Astrocyte (in vitro differentiated cells and primary cell): ENCODE measurements around the gene RGS16. TPM values are rescaled to one million over a fixed set of nuclear protein-coding genes. Genes with fewer than 3 reads are reported as not detected.

Source experiments
- DNase-seq: peaks from one replicate; pipeline ENCODE4 v3.0.0-alpha.2; 2010; ENCODE audit warnings: low read depth
- FAIRE-seq: peaks from 2 replicates; lab custom pipeline; 2011; peaks lifted over from hg19 to GRCh38; lab: Jason Lieb, UNC
- H2AFZ ChIP-seq: 2 replicates; pipeline ENCODE4 v1.6.0; 2012; ENCODE audit warnings: low read depth, low read length, inconsistent platforms
- H3K27ac ChIP-seq: 2 replicates; pipeline ENCODE4 v1.5.1; 2011; ENCODE audit warnings: low read depth, low read length, inconsistent platforms
- H3K27me3 ChIP-seq: 2 replicates; pipeline ENCODE4 v1.6.0; 2011; ENCODE audit warnings: low read length, inconsistent platforms; ENCODE audit not compliant: insufficient read depth
- H3K36me3 ChIP-seq: 2 replicates; pipeline ENCODE4 v1.5.1; 2011; ENCODE audit warnings: low read length, inconsistent platforms; ENCODE audit not compliant: insufficient read depth
- H3K4me1 ChIP-seq: 2 replicates; pipeline ENCODE4 v1.5.1; 2011; ENCODE audit warnings: low read length, inconsistent platforms; ENCODE audit not compliant: insufficient read depth
- H3K4me2 ChIP-seq: 2 replicates; pipeline ENCODE4 v1.6.0; 2012; ENCODE audit warnings: low read length, inconsistent platforms
- H3K4me3 ChIP-seq: 2 replicates; pipeline ENCODE4 v1.5.1; 2011; ENCODE audit warnings: low read depth, mild to moderate bottlenecking, low read length, inconsistent platforms; ENCODE audit not compliant: insufficient read depth
- H3K79me2 ChIP-seq: 2 replicates; pipeline ENCODE4 v1.6.0; 2012; ENCODE audit warnings: mild to moderate bottlenecking, low read length, inconsistent platforms; ENCODE audit not compliant: insufficient read depth
- H3K9ac ChIP-seq: 2 replicates; pipeline ENCODE4 v1.6.0; 2012; ENCODE audit warnings: mild to moderate bottlenecking, low read length, inconsistent platforms
- H3K9me3 ChIP-seq: 2 replicates; pipeline ENCODE4 v1.5.1; 2012; ENCODE audit warnings: low read depth, mild to moderate bottlenecking, low read length, inconsistent platforms; ENCODE audit not compliant: insufficient read depth
- H4K20me1 ChIP-seq: 2 replicates; pipeline ENCODE4 v1.6.0; 2012; ENCODE audit warnings: low read length, inconsistent platforms; ENCODE audit not compliant: insufficient read depth
- H3K27ac Mint-ChIP-seq: one replicate; pipeline ENCODE4 v1.8.0; 2021; ENCODE audit warnings: mild to moderate bottlenecking, mixed read lengths; ENCODE audit not compliant: unreplicated experiment
- H3K27me3 Mint-ChIP-seq: one replicate; pipeline ENCODE4 v1.8.0; 2021; ENCODE audit warnings: low read depth, mixed read lengths; ENCODE audit not compliant: unreplicated experiment
- H3K36me3 Mint-ChIP-seq: one replicate; pipeline ENCODE4 v1.8.0; 2021; ENCODE audit warnings: low read depth, mixed read lengths; ENCODE audit not compliant: unreplicated experiment
- H3K4me1 Mint-ChIP-seq: one replicate; pipeline ENCODE4 v1.8.0; 2021; ENCODE audit warnings: low read depth, mixed read lengths; ENCODE audit not compliant: unreplicated experiment
- H3K4me3 Mint-ChIP-seq: one replicate; pipeline ENCODE4 v1.8.0; 2021; ENCODE audit warnings: mild to moderate bottlenecking, moderate library complexity, mixed read lengths; ENCODE audit not compliant: unreplicated experiment
- H3K9me3 Mint-ChIP-seq: one replicate; pipeline ENCODE4 v1.8.0; 2021; ENCODE audit warnings: mild to moderate bottlenecking, mixed read lengths; ENCODE audit not compliant: unreplicated experiment
- EZH2 ChIP-seq: IDR thresholded peaks from 2 replicates; pipeline ENCODE4 v1.6.1; 2012; ENCODE audit warnings: mild to moderate bottlenecking, low read length, inconsistent platforms; ENCODE audit not compliant: insufficient read depth
- total RNA-seq: library from RNA; stranded (reverse); gene quantifications from 2 replicates; pipeline ENCODE4 v1.2.1, GENCODE V29; 2021
- TF ChIP-seq, protein P1 (sequence below): IDR thresholded peaks from 2 replicates; pipeline ENCODE4 v1.5.1; 2011; ENCODE audit warnings: low read depth, mild to moderate bottlenecking, inconsistent platforms, low read length, moderate library complexity; ENCODE audit not compliant: insufficient read depth

Gene RGS16
- total RNA-seq, 1 donor from 2014 or later, result 4.3 TPM

DNA sequence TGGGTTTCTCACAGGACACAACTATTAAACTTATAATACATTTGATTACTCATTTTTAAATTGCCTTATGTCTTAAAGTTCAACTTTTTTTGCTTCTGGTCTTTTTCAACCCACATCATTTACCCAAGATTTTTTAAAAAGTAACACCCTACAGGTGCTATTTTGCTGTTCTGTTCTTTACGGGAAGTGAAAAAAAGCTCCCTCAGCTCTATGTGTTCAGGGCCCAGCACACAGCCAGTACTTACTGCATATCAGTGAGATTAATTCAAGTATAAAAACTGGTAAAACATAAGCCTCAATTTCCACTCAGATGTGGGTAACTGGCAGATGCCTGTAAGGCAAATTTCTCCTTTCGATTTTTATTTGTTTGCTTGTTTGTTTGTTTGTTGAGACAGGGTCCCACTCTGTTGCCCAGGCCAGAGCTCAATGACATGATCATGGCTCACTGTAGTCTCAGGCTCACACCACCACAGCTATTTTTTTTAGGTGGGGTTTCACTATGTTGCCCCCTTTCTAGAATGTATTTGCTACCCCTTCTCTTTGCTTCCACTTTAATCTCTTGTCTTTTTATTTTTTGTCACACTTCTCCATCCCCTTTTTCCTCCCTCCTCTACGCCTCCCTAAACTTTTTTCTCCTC is 35.4 kb downstream of the RGS16 start:
- TF ChIP-seq, protein P1, sequence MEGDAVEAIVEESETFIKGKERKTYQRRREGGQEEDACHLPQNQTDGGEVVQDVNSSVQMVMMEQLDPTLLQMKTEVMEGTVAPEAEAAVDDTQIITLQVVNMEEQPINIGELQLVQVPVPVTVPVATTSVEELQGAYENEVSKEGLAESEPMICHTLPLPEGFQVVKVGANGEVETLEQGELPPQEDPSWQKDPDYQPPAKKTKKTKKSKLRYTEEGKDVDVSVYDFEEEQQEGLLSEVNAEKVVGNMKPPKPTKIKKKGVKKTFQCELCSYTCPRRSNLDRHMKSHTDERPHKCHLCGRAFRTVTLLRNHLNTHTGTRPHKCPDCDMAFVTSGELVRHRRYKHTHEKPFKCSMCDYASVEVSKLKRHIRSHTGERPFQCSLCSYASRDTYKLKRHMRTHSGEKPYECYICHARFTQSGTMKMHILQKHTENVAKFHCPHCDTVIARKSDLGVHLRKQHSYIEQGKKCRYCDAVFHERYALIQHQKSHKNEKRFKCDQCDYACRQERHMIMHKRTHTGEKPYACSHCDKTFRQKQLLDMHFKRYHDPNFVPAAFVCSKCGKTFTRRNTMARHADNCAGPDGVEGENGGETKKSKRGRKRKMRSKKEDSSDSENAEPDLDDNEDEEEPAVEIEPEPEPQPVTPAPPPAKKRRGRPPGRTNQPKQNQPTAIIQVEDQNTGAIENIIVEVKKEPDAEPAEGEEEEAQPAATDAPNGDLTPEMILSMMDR, result no peak
- TF ChIP-seq EZH2, result no peak
- H3K4me1 Mint-ChIP-seq, result peaks cover 2% of the 10 kb centered on the region
- no peak for FAIRE-seq
- no peak overlapping the region for H3K27ac ChIP-seq
- H3K27me3 Mint-ChIP-seq, result no peaks in the 10 kb centered on the region
- no peak overlapping the region for H3K9ac ChIP-seq
- no peaks in the 10 kb centered on the region for H3K79me2 ChIP-seq
- DNase-seq, result no peak
- H4K20me1 ChIP-seq, result no peaks in the 10 kb centered on the region
- H3K27ac Mint-ChIP-seq, result no peak overlapping the region
- no peaks in the 10 kb centered on the region for H3K4me1 ChIP-seq
- no peaks in the 10 kb centered on the region for H3K36me3 ChIP-seq
- H2AFZ ChIP-seq, result no peak overlapping the region
- H3K9me3 ChIP-seq, result no peaks in the 10 kb centered on the region
- H3K4me2 ChIP-seq, result no peak overlapping the region
- no peaks in the 10 kb centered on the region for H3K36me3 Mint-ChIP-seq
- no peaks in the 10 kb centered on the region for H3K27me3 ChIP-seq
- H3K4me3 Mint-ChIP-seq, result no peak overlapping the region
- H3K9me3 Mint-ChIP-seq, result no peaks in the 10 kb centered on the region
- no peak overlapping the region for H3K4me3 ChIP-seq

DNA sequence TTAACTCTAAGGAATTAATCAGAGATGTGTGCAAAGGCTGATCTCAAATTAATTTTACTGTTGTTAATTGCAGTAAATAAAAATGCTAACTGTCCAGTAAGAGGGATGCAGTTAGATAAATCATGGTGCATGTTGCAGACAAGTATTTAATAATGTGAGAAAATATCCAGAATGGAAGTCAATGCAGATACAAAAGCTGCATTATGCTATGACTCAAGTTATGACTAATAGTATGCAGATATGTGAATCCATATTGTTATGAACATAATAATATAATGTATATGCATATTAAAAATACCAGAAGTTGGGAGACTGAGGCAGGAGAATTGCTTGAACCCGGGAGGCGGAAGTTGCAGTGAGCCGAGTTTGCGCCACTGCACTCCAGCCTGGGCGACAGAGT is 36.6 kb downstream of the RGS16 start:
- no peak overlapping the region for H3K4me3 ChIP-seq
- no peaks in the 10 kb centered on the region for H3K9me3 Mint-ChIP-seq
- peaks cover 2% of the 10 kb centered on the region for H3K4me1 Mint-ChIP-seq
- no peaks in the 10 kb centered on the region for H3K79me2 ChIP-seq
- FAIRE-seq (no peak), DNase-seq (no peak)
- H3K36me3 ChIP-seq, result no peaks in the 10 kb centered on the region
- TF ChIP-seq, protein P1, result no peak
- no peak for TF ChIP-seq EZH2
- no peaks in the 10 kb centered on the region for H3K9me3 ChIP-seq
- no peak overlapping the region for H3K27ac ChIP-seq
- H3K27ac Mint-ChIP-seq, result no peak overlapping the region
- no peaks in the 10 kb centered on the region for H3K27me3 ChIP-seq
- no peaks in the 10 kb centered on the region for H3K36me3 Mint-ChIP-seq
- H3K27me3 Mint-ChIP-seq, result no peaks in the 10 kb centered on the region
- no peak overlapping the region for H3K4me3 Mint-ChIP-seq
- H2AFZ ChIP-seq, result no peak overlapping the region
- H3K4me1 ChIP-seq, result no peaks in the 10 kb centered on the region
- H3K4me2 ChIP-seq, result no peak overlapping the region
- H3K9ac ChIP-seq, result no peak overlapping the region
- no peaks in the 10 kb centered on the region for H4K20me1 ChIP-seq

DNA sequence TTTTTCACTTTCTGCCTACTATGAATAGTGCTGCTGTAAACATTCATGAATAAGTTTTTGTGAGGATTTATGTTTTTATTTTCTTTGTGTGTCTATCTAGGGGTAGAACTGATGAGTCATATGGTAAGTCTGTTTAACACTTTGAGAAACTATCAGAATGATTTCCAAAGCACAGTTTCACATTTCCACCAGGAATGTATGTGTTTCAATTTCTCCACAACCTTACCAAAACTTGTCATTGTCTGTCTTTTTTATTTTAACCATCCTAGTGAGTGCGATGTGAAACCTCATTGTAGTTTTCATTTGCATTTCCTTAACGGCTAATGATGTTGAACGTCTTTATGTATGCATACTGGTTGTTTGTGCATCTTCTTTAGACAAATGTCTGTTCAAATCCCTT is 38.7 kb downstream of the RGS16 start:
- Mint-ChIP-seq H3K27ac (no peak overlapping the region), H3K36me3 (no peaks in the 10 kb centered on the region), H3K4me3 (no peak overlapping the region), H3K27me3 (peaks cover 1% of the 10 kb centered on the region), H3K4me1 (peaks cover 2% of the 10 kb centered on the region), H3K9me3 (peaks cover 1% of the 10 kb centered on the region)
- no peak for TF ChIP-seq EZH2
- TF ChIP-seq, protein P1, result no peak
- no peaks in the 10 kb centered on the region for H4K20me1 ChIP-seq
- H3K9me3 ChIP-seq, result no peaks in the 10 kb centered on the region
- DNase-seq (no peak), FAIRE-seq (no peak)
- no peak overlapping the region for H2AFZ ChIP-seq
- no peak overlapping the region for H3K4me3 ChIP-seq
- no peak overlapping the region for H3K4me2 ChIP-seq
- H3K36me3 ChIP-seq, result no peaks in the 10 kb centered on the region
- H3K4me1 ChIP-seq, result no peaks in the 10 kb centered on the region
- H3K9ac ChIP-seq, result no peak overlapping the region
- no peaks in the 10 kb centered on the region for H3K27me3 ChIP-seq
- H3K79me2 ChIP-seq, result no peaks in the 10 kb centered on the region
- no peak overlapping the region for H3K27ac ChIP-seq
